Kidney (tissue), 14 donors: ENCODE measurements around the gene EHBP1L1. TPM values are rescaled to one million over a fixed set of nuclear protein-coding genes. Genes with fewer than 3 reads are reported as not detected.

ENCODE experiments used
- DNase-seq, 5 donors: peaks; one replicate each; pipeline ENCODE4 v3.0.0-alpha.2; 2013 to 2020
- FAIRE-seq: peaks from 2 replicates; lab custom pipeline; 2012; peaks lifted over from hg19 to GRCh38; lab: Jason Lieb, UNC
- H3K27ac ChIP-seq, 2 donors: one replicate each; pipeline ENCODE4 v1.7.0; 2013; ENCODE audit warnings: low read depth in 2 of 2, low read length in 2 of 2, inconsistent platforms in 1 of 2
- H3K27me3 ChIP-seq: one replicate; pipeline ENCODE4 v1.7.1; 2013; ENCODE audit warnings: low read length, inconsistent platforms; ENCODE audit not compliant: control insufficient read depth, insufficient read depth
- H3K36me3 ChIP-seq, 3 donors: one replicate each; pipeline versions ENCODE4 v1.7.0 to v1.7.1; 2013; ENCODE audit warnings: low read length in 3 of 3, control low read depth in 1 of 3, inconsistent platforms in 1 of 3; ENCODE audit not compliant: insufficient read depth in 3 of 3, control insufficient read depth in 2 of 3
- H3K4me1 ChIP-seq, 3 donors: one replicate each; pipeline versions ENCODE4 v1.7.0 to v1.7.1; 2013; ENCODE audit warnings: low read length in 3 of 3, inconsistent platforms in 1 of 3, low read depth in 1 of 3; ENCODE audit not compliant: control insufficient read depth in 2 of 3, insufficient read depth in 2 of 3
- H3K4me3 ChIP-seq, 3 donors: one replicate each; pipeline versions ENCODE4 v1.7.0 to v1.8.1; 2013; ENCODE audit warnings: low read length in 3 of 3, control low read depth in 1 of 3, inconsistent platforms in 1 of 3
- H3K9ac ChIP-seq, 3 donors: one replicate each; pipeline versions ENCODE4 v1.7.0 to v1.7.1; 2013; ENCODE audit warnings: low read length in 3 of 3, control low read depth in 1 of 3, inconsistent platforms in 1 of 3
- H3K9me3 ChIP-seq, 3 donors: one replicate each; pipeline versions ENCODE4 v1.7.0 to v1.7.1; 2013; ENCODE audit warnings: low read length in 3 of 3, control low read depth in 1 of 3, inconsistent platforms in 1 of 3; ENCODE audit not compliant: control insufficient read depth in 2 of 3, insufficient read depth in 1 of 3
- intact Hi-C: fragments of 100-400 bp; cut with DNase I; formaldehyde crosslinking; loops from one replicate; pipeline ENCODE4 v1.11.1; 2022
- polyA plus RNA-seq: library from polyadenylated mRNA; stranded (reverse); fragments of 350-450 nt; fragmentation: Illumina TruSeq; extraction: RNeasy Lipid Tissue Mini Kit (QIAGEN cat#74804); gene quantifications from one replicate; pipeline ENCODE4 v1.2.3, GENCODE V29; 2014; ENCODE audit warnings: low read depth, low replicate concordance; ENCODE audit not compliant: insufficient read depth
- total RNA-seq: library from RNA; stranded (reverse); fragmentation: NEBNext Ultra II Directional; extraction: Animal tissue kit (Norgen Biotek cat#: 25700); gene quantifications from one replicate; pipeline ENCODE4 v1.2.1, GENCODE V29; 2021
- TF ChIP-seq, protein P1 (sequence below): IDR thresholded peaks from 3 replicates; pipeline ENCODE4 v1.5.1; 2012; ENCODE audit warnings: mild to moderate bottlenecking, moderate library complexity, borderline replicate concordance; ENCODE audit not compliant: insufficient read depth; ENCODE audit errors: extremely low read depth
- donor health status: control.
- donor health status: control.
- donor health status: control.
- donor health status: control.
- donor health status: control.
- donor health status: DM: yes; HTN: yes; CAD: no.
- donor health status: Normal renal cell carcinoma (clear cell type).

EHBP1L1 gene
- total and polyA plus RNA-seq, 2 donors from 2014 or later: 20.5 to 95.4 TPM

DNA sequence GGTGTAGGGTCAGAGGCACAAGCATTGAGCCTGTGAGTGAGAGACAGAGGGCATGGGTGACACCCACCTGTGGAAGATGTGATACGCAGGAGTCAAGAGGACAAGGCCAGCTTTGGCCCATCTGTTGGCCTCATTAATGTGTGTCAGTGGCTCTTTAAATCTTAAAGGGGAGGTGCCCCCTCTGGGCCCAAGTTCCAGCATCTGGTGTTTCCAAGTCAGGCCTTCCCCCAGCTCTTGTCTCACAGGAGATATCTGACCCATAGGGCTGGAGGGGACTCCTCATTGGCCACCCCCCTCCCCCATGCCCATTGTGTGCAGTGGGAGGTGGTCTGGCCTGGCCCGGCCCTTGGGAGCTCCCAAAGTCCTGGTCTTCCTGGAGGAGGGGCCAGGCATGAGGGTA lies 10.8 kb downstream of the EHBP1L1 start:
- H3K36me3 ChIP-seq: no peaks in the 10 kb centered on the region
- H3K27ac ChIP-seq: no peak overlapping the region
- TF ChIP-seq, protein P1, sequence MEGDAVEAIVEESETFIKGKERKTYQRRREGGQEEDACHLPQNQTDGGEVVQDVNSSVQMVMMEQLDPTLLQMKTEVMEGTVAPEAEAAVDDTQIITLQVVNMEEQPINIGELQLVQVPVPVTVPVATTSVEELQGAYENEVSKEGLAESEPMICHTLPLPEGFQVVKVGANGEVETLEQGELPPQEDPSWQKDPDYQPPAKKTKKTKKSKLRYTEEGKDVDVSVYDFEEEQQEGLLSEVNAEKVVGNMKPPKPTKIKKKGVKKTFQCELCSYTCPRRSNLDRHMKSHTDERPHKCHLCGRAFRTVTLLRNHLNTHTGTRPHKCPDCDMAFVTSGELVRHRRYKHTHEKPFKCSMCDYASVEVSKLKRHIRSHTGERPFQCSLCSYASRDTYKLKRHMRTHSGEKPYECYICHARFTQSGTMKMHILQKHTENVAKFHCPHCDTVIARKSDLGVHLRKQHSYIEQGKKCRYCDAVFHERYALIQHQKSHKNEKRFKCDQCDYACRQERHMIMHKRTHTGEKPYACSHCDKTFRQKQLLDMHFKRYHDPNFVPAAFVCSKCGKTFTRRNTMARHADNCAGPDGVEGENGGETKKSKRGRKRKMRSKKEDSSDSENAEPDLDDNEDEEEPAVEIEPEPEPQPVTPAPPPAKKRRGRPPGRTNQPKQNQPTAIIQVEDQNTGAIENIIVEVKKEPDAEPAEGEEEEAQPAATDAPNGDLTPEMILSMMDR: no peak
- intact Hi-C loops: no loop called here
- peak in 2 of 5 donors; percentile 50 to 68 for DNase-seq
- peaks cover 0 to 9% (median 0%) of the 10 kb centered on the region in 3 donors for H3K4me1 ChIP-seq
- H3K9ac ChIP-seq: no peak overlapping the region
- FAIRE-seq: no peak
- H3K4me3 ChIP-seq: no peak overlapping the region
- no peaks in the 10 kb centered on the region for H3K27me3 ChIP-seq
- no peaks in the 10 kb centered on the region for H3K9me3 ChIP-seq

DNA sequence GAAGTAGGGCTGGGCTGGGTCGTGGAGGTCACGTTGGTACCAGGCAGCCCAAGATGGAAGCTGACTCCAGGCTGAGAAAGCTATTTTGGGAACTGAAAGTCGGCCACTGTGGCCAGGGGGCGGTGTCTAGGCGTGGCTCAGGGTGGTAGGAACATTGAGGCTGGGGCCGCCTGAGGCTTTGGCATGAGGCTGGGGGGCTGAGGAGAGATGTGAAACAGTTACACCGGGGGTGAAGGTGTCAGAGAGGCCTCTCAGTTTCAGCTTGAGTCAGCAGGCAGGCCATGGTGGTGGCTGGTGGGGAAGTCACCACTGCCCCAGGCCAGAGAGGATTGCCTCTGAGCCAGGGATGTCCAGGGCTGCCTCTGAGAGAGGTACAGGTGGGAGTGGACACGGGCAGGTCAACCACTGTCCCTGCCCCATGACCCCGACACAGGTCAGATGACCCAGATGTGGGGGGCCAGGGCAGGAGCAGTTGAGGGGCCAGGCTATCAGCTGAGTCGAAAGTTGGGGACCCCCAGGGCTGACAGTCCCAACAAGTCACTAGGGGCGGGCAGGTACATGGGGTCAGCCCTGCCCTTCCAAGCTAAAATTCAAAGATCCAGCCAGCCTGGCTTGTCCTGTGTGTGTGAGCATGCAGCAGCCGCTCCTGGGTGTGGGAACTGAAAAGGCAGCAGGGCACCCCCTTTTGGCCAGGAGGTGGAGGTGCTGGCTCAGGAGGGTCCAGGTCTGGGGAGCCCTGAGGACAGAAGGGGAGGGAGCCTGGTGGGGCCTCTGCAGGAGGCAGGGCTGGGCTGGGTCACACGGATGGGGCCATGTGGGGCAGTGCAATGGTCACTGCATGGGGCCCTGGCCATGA lies 12.6 kb downstream of the EHBP1L1 start:
- no peak overlapping the region for H3K27ac ChIP-seq
- H3K4me3 ChIP-seq: no peak overlapping the region
- H3K36me3 ChIP-seq: no peaks in the 10 kb centered on the region
- H3K27me3 ChIP-seq: no peaks in the 10 kb centered on the region
- H3K9ac ChIP-seq: no peak overlapping the region
- TF ChIP-seq, protein P1: peak; percentile 50
- DNase-seq (peak in 2 of 5 donors; percentile 51 to 84), FAIRE-seq (no peak)
- intact Hi-C loops: no loop called here
- H3K9me3 ChIP-seq: no peaks in the 10 kb centered on the region
- peaks cover 0 to 10% (median 0%) of the 10 kb centered on the region in 3 donors for H3K4me1 ChIP-seq

DNA sequence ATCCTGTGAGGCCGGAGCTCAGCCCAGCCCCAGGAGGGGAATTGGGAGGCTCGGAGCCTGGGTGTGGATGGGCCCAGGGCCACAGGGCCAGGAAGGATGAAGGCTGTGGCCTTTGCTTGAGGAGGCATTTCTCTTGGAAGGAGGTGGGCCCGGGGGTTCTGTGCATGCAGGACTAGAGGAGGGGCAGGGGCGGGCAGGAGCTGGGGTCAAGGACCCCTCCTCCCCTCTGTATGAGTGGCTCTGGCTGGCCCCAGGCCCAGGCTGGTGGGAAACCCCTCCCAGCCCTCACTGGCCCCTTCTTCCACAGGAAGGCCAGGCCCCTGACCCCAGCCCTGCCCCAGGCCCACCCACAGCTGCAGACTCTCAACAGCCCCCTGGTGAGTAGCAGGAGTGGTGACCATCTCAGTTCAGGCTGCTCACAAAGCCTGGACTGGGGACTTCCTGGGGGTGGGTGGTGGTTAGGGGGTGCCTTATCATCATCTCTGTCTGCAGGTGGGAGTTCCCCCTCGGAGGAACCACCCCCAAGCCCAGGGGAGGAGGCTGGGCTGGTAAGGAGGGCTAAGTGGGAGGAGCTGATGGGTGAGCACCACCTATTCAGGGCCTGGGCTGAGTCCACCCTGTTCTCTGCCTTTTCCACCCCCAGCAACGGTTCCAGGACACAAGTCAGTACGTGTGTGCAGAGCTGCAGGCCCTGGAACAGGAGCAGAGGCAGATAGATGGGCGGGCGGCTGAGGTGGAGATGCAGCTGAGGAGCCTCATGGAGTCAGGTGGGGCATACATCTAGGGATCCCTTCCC lies 13.8 kb downstream of the EHBP1L1 start:
- DNase-seq (no peak), FAIRE-seq (no peak)
- Histone ChIP-seq H3K4me1 (peaks cover 0 to 13% (median 0%) of the 10 kb centered on the region in 3 donors), H3K9me3 (no peaks in the 10 kb centered on the region), H3K9ac (no peak overlapping the region), H3K4me3 (no peak overlapping the region), H3K36me3 (no peaks in the 10 kb centered on the region), H3K27ac (no peak overlapping the region), H3K27me3 (no peaks in the 10 kb centered on the region)
- intact Hi-C loops: no loop called here
- TF ChIP-seq, protein P1: no peak
